H1 (cell line): ENCODE data around the gene TNS1. TPM values are rescaled to one million over a fixed set of nuclear protein-coding genes. Genes with fewer than 3 reads are reported as not detected.

Experiments
- CTCF ChIA-PET: fragments of 300-600 bp; sonication (Branson Sonifier 250); formaldehyde crosslinking; loops from one replicate; lab custom pipeline; 2021; ENCODE audit not compliant: partially characterized antibody; lab: Charles Lee
- POLR2A ChIA-PET: fragments of 300-600 bp; sonication (Branson Sonifier 250); formaldehyde crosslinking; loops from one replicate; lab custom pipeline; 2021; ENCODE audit warnings: inconsistent platforms; ENCODE audit not compliant: partially characterized antibody; lab: Charles Lee
- DNase-seq, 2 experiments: peaks; one replicate each; pipeline versions ENCODE4 v3.0.0 to v3.0.0-alpha.2; 2010 to 2022; ENCODE audit warnings: low spot score in 2 of 2, low read depth in 1 of 2, mixed read lengths in 1 of 2
- FAIRE-seq: peaks from 2 replicates; lab custom pipeline; 2011; peaks lifted over from hg19 to GRCh38; lab: Jason Lieb, UNC
- H2AFZ ChIP-seq: 2 replicates; pipeline ENCODE4 v1.8.1; 2012; ENCODE audit warnings: low read length, inconsistent platforms
- H2AK5ac ChIP-seq: 2 replicates; pipeline ENCODE4 v1.6.1; 2013; ENCODE audit warnings: low read depth, low read length
- H2BK120ac ChIP-seq: replicated peaks from 2 replicates; pipeline ENCODE3; 2013; ENCODE audit warnings: low read depth, low read length, inconsistent platforms
- H2BK12ac ChIP-seq: 2 replicates; pipeline ENCODE4 v1.6.1; 2013; ENCODE audit warnings: low read depth, low read length
- H2BK15ac ChIP-seq: 2 replicates; pipeline ENCODE4 v1.6.1; 2013; ENCODE audit warnings: low read length
- H2BK20ac ChIP-seq: 2 replicates; pipeline ENCODE4 v1.6.1; 2013; ENCODE audit warnings: low read length
- H2BK5ac ChIP-seq: 2 replicates; pipeline ENCODE4 v1.6.1; 2013; ENCODE audit warnings: low read depth, low read length
- H3K14ac ChIP-seq: 2 replicates; pipeline ENCODE4 v1.6.1; 2013; ENCODE audit warnings: inconsistent platforms; ENCODE audit not compliant: insufficient read length
- H3K18ac ChIP-seq: 2 replicates; pipeline ENCODE4 v1.6.1; 2013; ENCODE audit warnings: low read length; ENCODE audit errors: extremely low read depth
- H3K23ac ChIP-seq: 2 replicates; pipeline ENCODE4 v1.6.1; 2013; ENCODE audit warnings: inconsistent platforms; ENCODE audit not compliant: insufficient read length
- H3K23me2 ChIP-seq: 2 replicates; pipeline ENCODE4 v1.6.1; 2013; ENCODE audit warnings: low read depth, low read length
- H3K27ac ChIP-seq: 2 replicates; pipeline ENCODE4 v1.6.1; 2011; ENCODE audit warnings: low read depth, low read length, inconsistent platforms
- H3K27me3 ChIP-seq, 4 experiments: replicated peaks in 1 of 4; 1 replicate in 1 of 4; 2 replicates in 3 of 4; pipeline versions ENCODE4 v1.6.1 to v1.8.1; 2011 to 2013; ENCODE audit warnings: low read length in 3 of 4, mild to moderate bottlenecking in 3 of 4, inconsistent platforms in 2 of 4, mixed read lengths in 2 of 4, moderate library complexity in 1 of 4; ENCODE audit not compliant: control insufficient read depth in 3 of 4, insufficient read depth in 3 of 4; ENCODE audit errors: extremely low read depth in 1 of 4
- H3K36me3 ChIP-seq, 4 experiments: 2 replicates each; pipeline versions ENCODE4 v1.6.1 to v1.8.1; 2011 to 2013; ENCODE audit warnings: mild to moderate bottlenecking in 4 of 4, low read length in 3 of 4, moderate library complexity in 2 of 4, control low read depth in 1 of 4, inconsistent platforms in 1 of 4; ENCODE audit not compliant: insufficient read depth in 4 of 4, control insufficient read depth in 2 of 4
- H3K4ac ChIP-seq: replicated peaks from 2 replicates; pipeline ENCODE3; 2013; ENCODE audit warnings: low read length, low read depth, mixed read lengths, inconsistent platforms; ENCODE audit not compliant: insufficient read length
- H3K4me1 ChIP-seq, 4 experiments: replicated peaks in 1 of 4; 1 replicate in 1 of 4; 2 replicates in 3 of 4; pipeline versions ENCODE4 v1.6.1 to v1.8.1; 2011 to 2013; ENCODE audit warnings: low read length in 3 of 4, inconsistent platforms in 2 of 4, mixed read lengths in 1 of 4; ENCODE audit not compliant: insufficient read depth in 4 of 4, control insufficient read depth in 3 of 4
- H3K4me2 ChIP-seq, 2 experiments: 2 replicates each; pipeline versions ENCODE4 v1.6.1 to v1.8.1; 2011 to 2013; ENCODE audit warnings: low read depth in 2 of 2, low read length in 2 of 2, control low read depth in 1 of 2, inconsistent platforms in 1 of 2, mild to moderate bottlenecking in 1 of 2; ENCODE audit not compliant: insufficient read depth in 1 of 2
- H3K4me3 ChIP-seq, 4 experiments: fragments of 200-600, 300-600 bp in 1 of 4; sonication (generic), shearing (Covaris generic), sonication (Bioruptor Twin) in 1 of 4; 2 replicates each; pipeline versions ENCODE4 v1.5.1 to v1.8.1; 2011 to 2016; ENCODE audit warnings: low read length in 4 of 4, low read depth in 3 of 4, control low read depth in 2 of 4, inconsistent platforms in 2 of 4, mild to moderate bottlenecking in 2 of 4, mixed read lengths in 1 of 4, moderate library complexity in 1 of 4; ENCODE audit not compliant: insufficient read depth in 2 of 4; ENCODE audit errors: extremely low read depth in 1 of 4
- H3K56ac ChIP-seq: replicated peaks from 2 replicates; pipeline ENCODE3; 2013; ENCODE audit warnings: low read depth, mild to moderate bottlenecking, mixed read lengths, low read length, inconsistent platforms; ENCODE audit not compliant: insufficient read length
- H3K79me1 ChIP-seq: 2 replicates; pipeline ENCODE4 v1.6.1; 2013; ENCODE audit warnings: low read depth, low read length, control low read depth
- H3K79me2 ChIP-seq, 2 experiments: 2 replicates each; pipeline versions ENCODE4 v1.6.1 to v1.8.1; 2012 to 2013; ENCODE audit warnings: low read length in 2 of 2, mild to moderate bottlenecking in 2 of 2, inconsistent platforms in 1 of 2; ENCODE audit not compliant: insufficient read depth in 2 of 2, control insufficient read depth in 1 of 2
- H3K9ac ChIP-seq, 4 experiments: replicated peaks in 1 of 4; 1 replicate in 1 of 4; 2 replicates in 3 of 4; pipeline versions ENCODE4 v1.6.1 to v1.8.1; 2011 to 2013; ENCODE audit warnings: low read depth in 3 of 4, low read length in 3 of 4, control low read depth in 2 of 4, mild to moderate bottlenecking in 2 of 4, moderate library complexity in 2 of 4, inconsistent platforms in 1 of 4; ENCODE audit errors: extremely low read depth in 1 of 4
- H3K9me3 ChIP-seq, 2 experiments: 2 replicates each; pipeline versions ENCODE4 v1.6.1 to v1.8.1; 2012 to 2013; ENCODE audit warnings: mild to moderate bottlenecking in 2 of 2, moderate library complexity in 2 of 2, control low read depth in 1 of 2, inconsistent platforms in 1 of 2, low read depth in 1 of 2, low read length in 1 of 2, mixed read lengths in 1 of 2; ENCODE audit not compliant: insufficient read depth in 2 of 2
- H4K20me1 ChIP-seq, 2 experiments: replicated peaks in 1 of 2; 2 replicates each; pipeline versions ENCODE3 to v1.8.1; 2011 to 2013; ENCODE audit warnings: inconsistent platforms in 2 of 2, low read length in 2 of 2, mild to moderate bottlenecking in 1 of 2; ENCODE audit not compliant: insufficient read depth in 2 of 2, control insufficient read depth in 1 of 2
- H4K5ac ChIP-seq: 2 replicates; pipeline ENCODE4 v1.6.1; 2013; ENCODE audit warnings: low read length, low read depth, mixed read lengths, inconsistent platforms; ENCODE audit not compliant: insufficient read length
- H4K8ac ChIP-seq: 2 replicates; pipeline ENCODE4 v1.8.0; 2013; ENCODE audit warnings: mild to moderate bottlenecking, moderate library complexity, low read length, inconsistent platforms; ENCODE audit not compliant: insufficient read depth; ENCODE audit errors: extremely low read depth
- H4K91ac ChIP-seq: replicated peaks from 2 replicates; pipeline ENCODE3; 2013; ENCODE audit warnings: low read length, mixed read lengths, inconsistent platforms; ENCODE audit not compliant: insufficient read length
- POU5F1 ChIP-seq: IDR thresholded peaks from 2 replicates; pipeline ENCODE4 v1.6.1; 2011; ENCODE audit warnings: low read depth, mild to moderate bottlenecking, low read length, moderate library complexity
- SAP30 ChIP-seq: fragments of 300-600 bp; sonication (generic); IDR thresholded peaks from 2 replicates; pipeline ENCODE4 v1.7.1; 2012; ENCODE audit warnings: low read length, moderate library complexity, mild to moderate bottlenecking, inconsistent platforms; ENCODE audit not compliant: insufficient read depth, insufficient replicate concordance
- SIX5 ChIP-seq: IDR thresholded peaks from 2 replicates; pipeline ENCODE4 v1.6.1; 2011; ENCODE audit warnings: mild to moderate bottlenecking, low read depth, low read length
- WGBS, 2 experiments: shearing (Covaris generic) in 1 of 2; methylation state at CpG; one replicate each; pipeline versions ENCODE4 v1.1.6 to v1.1.7; 2013 to 2015; ENCODE audit warnings: low lambda C conversion rate in 2 of 2, mixed read lengths in 2 of 2, inconsistent platforms in 1 of 2, low coverage in 1 of 2, missing lambda C conversion rate in 1 of 2; ENCODE audit not compliant: insufficient replicate concordance in 2 of 2, insufficient coverage in 1 of 2, insufficient read length in 1 of 2; ENCODE audit errors: extremely low coverage in 1 of 2, missing lambda C conversion rate in 1 of 2; 5-methylcytosine and 5-hydroxymethylcytosine counted together
- polyA plus RNA-seq, 7 experiments: library from polyadenylated mRNA; depleted of rRNA in 3 of 7; stranded (reverse) in 5 of 7; unstranded in 2 of 7; fragments of >200 nt in 5 of 7; fragments of 200-250 nt in 2 of 7; gene quantifications; 1 replicate in 5 of 7; 2 replicates in 1 of 7; 4 replicates in 1 of 7; pipeline versions ENCODE4 v1.2.1 to v1.2.3, GENCODE V29; 2011 to 2013; ENCODE audit warnings: missing spikeins in 2 of 7, mixed read lengths in 2 of 7
- total RNA-seq: library from RNA; stranded (reverse); fragmentation: NEBNext Ultra II Directional; extraction: Animal tissue kit (Norgen Biotek cat#: 25700); gene quantifications from 2 replicates; pipeline ENCODE4 v1.2.1, GENCODE V29; 2021

Gene TNS1
- total and polyA plus RNA-seq, 2 of the 8 experiments (the other 6 are each of a cell fraction or from before 2014, with no cell fraction given): 1.5 to 5.1 TPM

DNA sequence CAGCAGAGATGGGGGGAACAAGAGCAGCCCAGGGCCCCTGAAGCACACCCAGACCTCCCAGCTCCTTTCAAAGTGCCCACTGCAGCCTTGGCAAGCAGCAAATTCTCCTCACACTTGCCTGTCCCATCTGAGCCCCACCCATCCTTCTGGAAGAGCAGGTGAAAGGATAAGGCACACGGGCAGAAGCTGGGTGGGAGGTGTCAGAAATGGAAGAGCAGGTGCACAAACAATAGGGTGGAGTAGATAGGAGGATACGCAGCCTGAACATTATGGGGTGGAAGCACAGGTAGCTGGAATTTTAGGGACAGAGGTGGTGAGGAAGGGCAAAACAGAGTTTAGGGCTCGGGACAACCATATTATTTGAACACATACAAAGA is 69.2 kb downstream of the TNS1 start:
- Histone ChIP-seq H3K4me1 (peaks cover 11 to 37% (median 23%) of the 10 kb centered on the region in 4 experiments), H2AFZ (no peak overlapping the region), H3K23ac (no peak overlapping the region)

More for the DNA sequence above, 69.2 kb downstream of the TNS1 start:
- no peak overlapping the region for H3K4me3 ChIP-seq
- H4K20me1 ChIP-seq: no peaks in the 10 kb centered on the region
- H4K5ac ChIP-seq: no peak overlapping the region
- no peak overlapping the region for H2AK5ac ChIP-seq
- no peak overlapping the region for H3K56ac ChIP-seq
- H2BK5ac ChIP-seq: 0 out of 2 replicates have a peak overlapping the region, but pooled peaks have one; percentile 10
- no peak for FAIRE-seq
- 86% methylated on average over 3 of the region's 3 CpGs; no CpG with 5 or more reads in 1 of the 2 experiments for WGBS, 2 experiments
- no peak overlapping the region for H3K27ac ChIP-seq
- H3K4me2 ChIP-seq: no peak overlapping the region
- H4K8ac ChIP-seq: no peak overlapping the region
- no peak overlapping the region for H3K4ac ChIP-seq
- POLR2A ChIA-PET: interaction anchor here (0.9 to 1.8 kb wide), 5 partner anchors 8 to 60 kb away, joined by 3 to 8 read pairs (median 3); no protein-coding TSS in a partner anchor
- peak overlapping the region; percentile 34; the same call in 1 of the 2 replicates for H3K18ac ChIP-seq
- H2BK20ac ChIP-seq: peak overlapping the region; percentile 35; the same call in 1 of the 2 replicates
- no peak overlapping the region for H3K9ac ChIP-seq
- H3K27me3 ChIP-seq: no peaks in the 10 kb centered on the region; a peak in 1 of 7 replicates
- no peak overlapping the region for H4K91ac ChIP-seq
- no peaks in the 10 kb centered on the region for H3K36me3 ChIP-seq
- no peak overlapping the region for H2BK120ac ChIP-seq
- H3K23me2 ChIP-seq: no peaks in the 10 kb centered on the region
- 0 out of 2 replicates have a peak overlapping the region, but pooled peaks have one; percentile 35 for H2BK12ac ChIP-seq
- no peak for TF ChIP-seq SIX5
- TF ChIP-seq SAP30: no peak
- TF ChIP-seq POU5F1: no peak
- H3K14ac ChIP-seq: no peak overlapping the region
- no peaks in the 10 kb centered on the region for H3K79me2 ChIP-seq
- H2BK15ac ChIP-seq: no peak overlapping the region
- CTCF ChIA-PET: interaction anchor here (1.1 to 8.9 kb wide), 15 partner anchors 12 to 148 kb away, joined by 3 to 83 read pairs (median 10); no protein-coding TSS in a partner anchor
- no peak for DNase-seq
- no peaks in the 10 kb centered on the region for H3K9me3 ChIP-seq
- no peaks in the 10 kb centered on the region for H3K79me1 ChIP-seq
